ENCODE results near the gene DUOX1.
"Not testable (repeated sequence)": the region's sequence is repeated elsewhere in the genome, so short reads cannot be mapped to it uniquely, and the experiment has no call there.

DUOX1 gene

GRCh38 chr15:45121706-45122417 is 7.9 kb upstream of the DUOX1 start:
- no peak for DNase-seq

GRCh38 chr15:45122719-45123118 is 7.1 kb upstream of the DUOX1 start:
- DNase-seq: no peak

GRCh38 chr15:45123397-45123796 is 6.4 kb upstream of the DUOX1 start:
- DNase-seq: no peak

- peak; percentile 41 to 61 for DNase-seq
Measured at GRCh38 chr15:45126535-45127158, 3.1 kb upstream of the DUOX1 start.

GRCh38 chr15:45128971-45129639 is 689 bp upstream of the DUOX1 start:
- DNase-seq: no peak

DNA sequence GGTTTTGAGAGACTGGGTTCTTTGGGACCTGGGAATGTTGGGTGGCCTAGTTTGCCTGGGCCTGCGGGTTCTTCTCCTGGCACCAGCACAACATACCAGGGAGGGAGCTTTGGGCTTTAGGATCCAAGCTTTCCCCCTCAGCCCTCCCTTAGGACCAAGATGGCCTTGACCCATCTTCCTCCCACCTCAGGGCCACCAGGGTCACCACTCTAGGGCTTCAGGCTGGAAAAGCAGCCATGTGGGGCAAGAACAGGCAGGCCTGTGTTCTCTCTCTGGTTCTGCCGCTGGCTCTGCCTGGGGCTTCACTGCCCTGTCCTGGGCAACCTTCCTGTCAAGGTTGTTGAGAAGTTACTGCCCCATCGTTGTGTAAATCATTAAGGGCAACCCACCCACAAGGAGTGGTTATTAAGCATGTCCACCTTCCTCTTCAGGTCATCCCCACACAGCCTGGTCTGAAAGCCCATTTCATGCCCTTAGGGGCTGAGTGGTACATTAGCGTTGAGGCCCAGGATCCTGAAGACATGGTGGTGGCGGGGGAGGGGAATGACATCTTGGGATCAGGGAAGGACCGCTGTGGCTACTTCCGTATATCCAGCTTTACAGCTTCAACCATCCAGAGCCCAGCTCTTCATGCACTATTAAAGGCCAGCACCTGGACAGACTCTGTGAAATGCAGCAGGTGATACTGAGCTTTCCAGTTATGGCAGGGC is 652 bp downstream of the DUOX1 start:
- DNase-seq: no peak

- DNase-seq: no peak
Measured at GRCh38 chr15:45131510-45131909, 1.7 kb downstream of the DUOX1 start.

DNA sequence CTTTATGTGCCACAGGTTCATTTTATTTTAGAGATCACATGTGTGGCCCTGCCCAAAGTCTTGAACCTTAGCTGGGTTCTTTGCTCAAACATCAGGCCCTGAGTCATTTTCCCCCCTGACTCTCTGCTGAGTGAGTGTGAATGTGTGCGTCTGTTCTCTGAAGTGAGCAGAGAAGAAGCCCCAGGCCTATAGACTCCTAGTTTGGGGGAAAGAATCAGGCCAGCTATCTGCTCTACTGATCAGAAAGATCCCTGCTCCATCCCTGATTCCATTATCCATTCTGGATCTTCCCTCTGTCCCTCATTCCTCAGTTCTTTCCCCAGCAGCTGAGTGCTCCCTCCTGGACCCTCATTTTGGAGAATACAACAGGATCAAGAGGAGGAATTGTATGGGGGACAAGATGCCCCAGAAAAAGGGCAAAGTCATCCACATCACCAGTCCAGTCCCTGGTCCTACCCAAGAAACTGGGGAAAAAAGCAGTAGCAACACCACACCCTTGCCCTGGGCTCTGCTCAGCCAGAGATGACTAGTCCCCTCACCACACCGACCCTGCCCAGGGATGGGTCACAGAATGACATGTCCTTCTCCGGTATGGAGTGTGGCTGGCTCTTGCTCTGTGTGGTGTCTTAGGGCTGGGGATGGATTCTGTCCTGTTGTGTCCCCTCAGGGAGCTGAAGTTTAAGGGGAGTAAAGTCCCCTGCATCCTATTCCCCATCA is 3.2 kb downstream of the DUOX1 start:
- DNase-seq: no peak

DNA sequence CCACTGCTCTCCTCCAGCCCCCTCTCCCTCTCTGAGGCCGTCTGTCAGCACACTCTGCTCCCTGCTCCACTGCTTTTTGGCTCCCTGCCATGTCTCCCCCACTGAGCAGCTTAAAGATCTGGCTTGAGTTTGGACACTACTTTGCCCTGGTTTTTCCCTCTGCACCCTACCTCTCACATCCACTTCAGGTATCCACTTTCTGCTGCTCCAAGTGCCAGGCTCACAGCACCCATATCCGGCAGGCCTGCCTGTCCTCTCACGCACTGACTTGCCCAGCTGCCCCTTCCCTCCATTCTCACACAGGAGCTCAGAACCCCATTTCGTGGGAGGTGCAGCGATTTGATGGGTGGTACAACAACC is 3.7 kb downstream of the DUOX1 start:
- DNase-seq: no peak

- DNase-seq: no peak
Measured at GRCh38 chr15:45134046-45134445, 4.3 kb downstream of the DUOX1 start.

DNA sequence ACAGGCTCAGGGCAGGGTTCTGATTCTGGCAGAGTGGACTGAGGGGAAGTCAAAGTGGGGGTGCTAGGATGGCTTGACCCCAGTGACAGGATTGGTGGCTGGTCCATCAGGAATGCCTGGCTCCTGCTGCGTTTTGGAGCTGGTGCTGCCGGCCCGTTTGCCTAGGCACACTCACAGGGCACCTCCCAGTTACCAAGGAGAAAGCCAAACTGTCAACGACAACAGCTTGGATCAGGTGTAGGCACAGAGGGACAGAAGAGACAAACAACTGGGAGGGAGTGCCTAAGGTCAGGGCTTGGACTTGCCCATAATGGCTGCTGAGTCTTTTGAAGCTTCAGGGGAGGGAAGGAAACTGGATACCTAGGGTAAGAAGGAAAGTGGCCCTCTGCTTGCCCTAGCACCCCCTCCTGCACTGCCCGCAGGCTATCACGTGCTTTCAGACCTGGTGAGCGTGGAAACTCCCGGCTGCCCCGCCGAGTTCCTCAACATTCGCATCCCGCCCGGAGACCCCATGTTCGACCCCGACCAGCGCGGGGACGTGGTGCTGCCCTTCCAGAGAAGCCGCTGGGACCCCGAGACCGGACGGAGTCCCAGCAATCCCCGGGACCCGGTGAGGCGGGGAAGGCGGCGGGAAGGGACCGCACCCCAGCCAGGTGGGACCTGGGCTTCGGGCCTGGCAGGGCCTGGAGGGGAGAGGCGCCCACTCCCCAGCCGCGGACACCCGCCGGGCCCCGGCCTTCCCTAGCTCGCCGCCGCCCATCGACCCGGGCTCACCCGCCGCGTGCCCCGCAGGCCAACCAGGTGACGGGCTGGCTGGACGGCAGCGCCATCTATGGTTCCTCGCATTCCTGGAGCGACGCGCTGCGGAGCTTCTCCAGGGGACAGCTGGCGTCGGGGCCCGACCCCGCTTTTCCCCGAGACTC is 5.1 kb downstream of the DUOX1 start:
- peak in 1 of 2 donors; percentile 16 for DNase-seq

- DNase-seq: not testable (repeated sequence)
Measured at GRCh38 chr15:45135705-45136377, 6.0 kb downstream of the DUOX1 start.

GRCh38 chr15:45136378-45136764 is 6.6 kb downstream of the DUOX1 start:
- no peak for DNase-seq

GRCh38 chr15:45137703-45138102 is 7.9 kb downstream of the DUOX1 start:
- no peak for DNase-seq

DNA sequence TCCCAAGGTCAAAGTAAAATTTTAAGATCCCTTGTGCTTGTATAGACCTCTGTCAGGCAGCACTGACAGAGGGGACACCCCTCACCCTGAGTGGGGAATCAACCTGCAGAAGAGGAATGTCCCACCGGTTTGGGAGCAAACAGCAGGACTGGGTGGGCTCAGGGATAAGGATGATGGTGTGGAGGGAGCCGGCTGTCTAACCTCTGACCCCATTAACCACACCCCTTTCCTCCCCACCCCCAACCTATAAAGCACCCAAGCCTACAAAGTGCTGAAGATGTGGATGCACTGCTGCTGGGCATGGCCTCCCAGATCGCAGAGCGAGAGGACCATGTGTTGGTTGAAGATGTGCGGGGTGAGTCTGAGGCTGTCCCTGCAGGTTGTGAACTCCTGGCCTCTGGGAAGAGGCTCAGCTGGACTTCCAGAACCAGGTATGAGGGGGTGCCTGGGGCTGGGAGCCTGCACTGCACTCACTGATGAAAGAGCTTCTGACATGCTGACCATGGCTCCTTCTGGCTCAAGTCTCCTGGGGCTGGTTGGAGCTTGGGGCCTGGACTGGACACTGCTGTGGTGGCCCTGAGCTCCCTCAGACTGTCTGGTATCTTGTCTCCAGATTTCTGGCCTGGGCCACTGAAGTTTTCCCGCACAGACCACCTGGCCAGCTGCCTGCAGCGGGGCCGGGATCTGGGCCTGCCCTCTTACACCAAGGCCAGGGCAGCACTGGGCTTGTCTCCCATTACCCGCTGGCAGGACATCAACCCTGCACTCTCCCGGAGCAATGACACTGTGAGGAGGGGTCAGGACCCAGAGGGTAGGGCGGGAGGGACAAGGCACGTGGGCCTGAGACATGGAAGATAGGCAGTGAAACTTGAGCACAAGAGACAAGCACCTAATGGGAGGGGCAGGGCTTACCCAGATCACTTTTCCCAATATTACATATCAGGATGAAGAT is 9.3 kb downstream of the DUOX1 start:
- DNase-seq: no peak

DNA sequence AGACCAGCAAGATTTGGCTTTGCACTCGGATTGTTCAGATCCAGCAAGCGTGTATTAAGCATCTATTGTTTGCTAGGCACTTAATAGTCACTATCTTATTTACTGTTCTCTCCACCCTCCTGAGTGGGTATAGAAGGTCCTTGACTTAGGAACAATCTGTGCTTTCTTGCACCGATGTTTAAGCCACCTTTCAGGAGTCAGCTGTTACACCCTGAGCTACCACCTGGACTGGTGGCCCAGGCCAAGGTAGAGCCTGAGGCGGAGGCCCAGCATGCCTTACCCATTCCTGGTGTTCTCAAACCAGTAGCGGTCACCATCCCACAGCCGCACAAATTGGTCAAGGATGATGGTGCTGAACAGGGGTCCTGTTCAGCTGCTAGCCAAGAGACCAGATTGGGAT is 10.0 kb downstream of the DUOX1 start:
- no peak for DNase-seq

DNA sequence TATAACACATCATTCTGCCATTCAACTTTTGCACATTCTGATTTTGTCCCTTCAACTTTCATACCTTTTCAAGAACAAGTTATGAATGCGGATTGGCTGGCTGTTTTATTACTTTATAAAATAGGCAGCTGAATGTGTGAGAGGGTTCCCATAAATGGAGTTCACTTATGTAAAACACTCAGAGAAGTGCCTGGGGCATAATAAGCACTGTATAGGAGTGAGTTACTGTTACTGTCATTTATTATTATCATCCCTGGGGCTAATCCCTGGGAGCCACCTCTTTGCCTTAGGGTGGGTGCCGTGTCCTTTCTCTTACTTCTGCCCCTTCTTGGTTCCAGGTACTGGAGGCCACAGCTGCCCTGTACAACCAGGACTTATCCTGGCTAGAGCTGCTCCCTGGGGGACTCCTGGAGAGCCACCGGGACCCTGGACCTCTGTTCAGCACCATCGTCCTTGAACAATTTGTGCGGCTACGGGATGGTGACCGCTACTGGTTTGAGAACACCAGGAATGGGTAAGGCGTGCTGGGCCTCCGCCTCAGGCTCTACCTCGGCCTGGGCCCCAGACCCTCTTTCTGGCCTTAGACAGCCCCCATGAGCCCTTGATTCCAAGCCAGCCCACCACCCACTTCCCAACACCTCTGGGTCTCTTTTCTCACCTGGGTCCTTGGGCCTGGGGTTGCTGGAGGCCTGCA is 10.9 kb downstream of the DUOX1 start:
- no peak for DNase-seq

- DNase-seq: no peak
Measured at GRCh38 chr15:45141386-45141785, 11.6 kb downstream of the DUOX1 start.

DNA sequence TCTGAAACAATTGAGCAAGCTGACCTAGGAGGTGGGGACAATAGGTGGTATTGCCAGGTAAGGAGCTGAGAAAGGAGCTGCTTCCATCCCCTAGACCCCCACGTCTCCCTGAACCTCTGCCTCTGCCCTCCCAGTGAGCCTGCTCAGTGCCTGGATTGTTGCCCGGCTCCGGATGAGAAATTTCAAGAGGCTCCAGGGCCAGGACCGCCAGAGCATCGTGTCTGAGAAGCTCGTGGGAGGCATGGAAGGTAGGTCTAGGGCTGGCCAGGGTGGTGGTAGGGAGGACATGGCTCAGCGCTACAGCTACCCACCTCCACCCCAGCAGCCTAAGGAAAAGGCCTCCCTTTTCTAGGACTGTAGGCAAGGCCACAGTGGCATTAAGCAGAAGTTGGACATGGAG is 13.3 kb downstream of the DUOX1 start:
- DNase-seq: no peak

Data from CD4-positive, alpha-beta T cell treated with Interleukin-1 beta for 1 hour (primary cell).